HG03460 (cell line): ENCODE measurements around the gene SETBP1.

Experiments
- ATAC-seq: cut with Tn5 transposase; IDR thresholded peaks from one replicate; pipeline ENCODE4 v1.9.1; 2021; ENCODE audit not compliant: unreplicated experiment

Gene SETBP1

DNA sequence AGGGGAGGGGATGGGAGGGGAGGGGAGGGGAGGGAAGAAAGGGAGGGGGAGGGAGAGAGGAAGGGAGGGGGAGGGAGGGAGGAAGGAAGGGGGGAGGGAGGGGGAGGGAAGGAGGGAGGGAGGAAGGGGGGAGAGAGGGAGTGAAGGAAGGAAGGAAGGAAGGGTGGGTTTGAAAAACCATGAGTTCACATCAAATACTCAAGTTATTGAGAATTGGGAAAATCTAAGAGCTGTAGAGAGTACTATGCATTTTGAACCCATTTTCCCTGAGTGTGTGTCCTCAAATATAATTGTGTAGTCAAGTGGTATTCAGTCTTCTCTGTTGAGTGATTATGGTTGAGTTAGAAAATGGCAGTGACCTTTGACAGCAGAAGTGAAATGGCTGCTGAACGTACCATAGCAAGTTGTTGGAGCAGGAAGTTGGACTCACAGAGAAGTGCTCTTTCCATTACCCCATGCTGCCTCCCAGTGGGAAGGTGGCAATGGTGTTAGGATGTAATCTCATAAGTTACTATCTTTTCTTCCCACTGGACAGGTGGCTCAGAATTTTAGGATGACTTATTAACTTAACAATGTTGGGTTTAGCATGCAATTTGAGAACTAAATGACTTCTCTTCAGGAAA lies 214.6 kb downstream of the SETBP1 start:
- peak; percentile 71 for ATAC-seq

DNA sequence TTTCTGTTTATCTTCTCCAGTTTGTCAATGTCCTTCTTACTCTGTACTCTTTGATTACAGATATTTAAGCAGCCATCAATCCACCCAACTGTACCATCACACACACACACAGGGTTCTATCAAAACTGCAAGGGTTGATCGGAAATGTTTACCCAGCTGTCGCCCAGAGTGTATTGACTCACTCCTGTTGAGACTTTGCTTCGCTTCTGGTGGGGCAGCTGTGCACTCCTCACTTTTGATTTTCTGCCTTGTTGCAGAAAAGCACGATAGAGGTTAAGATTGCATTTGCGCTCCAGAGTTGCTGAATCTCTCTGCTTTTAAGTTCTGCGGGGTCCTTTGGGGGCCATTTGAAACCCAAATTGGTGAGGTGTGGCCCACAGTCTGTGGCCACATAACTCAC lies 216.2 kb downstream of the SETBP1 start:
- no peak for ATAC-seq

DNA sequence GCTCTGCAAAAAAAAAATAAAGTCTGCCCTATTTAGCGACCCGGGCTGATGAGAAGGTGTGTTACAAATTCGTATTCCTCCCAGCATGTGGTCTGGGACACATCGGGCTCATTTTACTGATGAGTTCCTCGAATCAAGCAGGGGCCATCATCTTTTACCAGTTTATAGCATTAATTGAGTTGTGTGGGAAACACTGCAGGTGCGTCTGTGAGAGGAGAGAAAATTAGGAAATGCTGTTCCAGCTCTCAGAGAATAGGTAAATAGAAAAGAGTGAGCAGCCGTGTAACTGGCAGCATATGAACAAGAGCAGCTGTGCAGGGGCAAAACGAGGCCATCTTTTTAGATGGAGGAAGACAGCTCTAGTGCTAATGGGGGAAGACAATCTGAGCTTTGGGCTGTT lies 216.7 kb downstream of the SETBP1 start:
- ATAC-seq: no peak

DNA sequence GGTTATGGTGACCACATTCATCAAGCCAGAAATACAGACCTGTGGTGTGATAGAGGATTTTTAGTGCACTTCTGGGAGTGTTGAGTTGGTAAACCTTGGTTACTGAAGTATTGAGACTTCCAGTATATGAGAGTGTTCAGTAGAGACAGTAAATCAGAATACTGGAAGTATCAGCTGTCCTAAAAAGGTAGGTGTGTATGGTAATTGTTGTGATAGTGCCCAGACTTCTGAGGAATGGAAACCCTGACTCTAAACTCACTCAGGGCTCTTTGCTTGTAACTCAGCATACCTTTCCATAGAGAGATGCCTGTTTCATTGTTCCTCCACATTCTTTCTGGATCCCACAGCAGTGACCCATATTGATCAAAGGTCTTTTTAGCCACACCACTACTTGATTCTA lies 217.1 kb downstream of the SETBP1 start:
- no peak for ATAC-seq

DNA sequence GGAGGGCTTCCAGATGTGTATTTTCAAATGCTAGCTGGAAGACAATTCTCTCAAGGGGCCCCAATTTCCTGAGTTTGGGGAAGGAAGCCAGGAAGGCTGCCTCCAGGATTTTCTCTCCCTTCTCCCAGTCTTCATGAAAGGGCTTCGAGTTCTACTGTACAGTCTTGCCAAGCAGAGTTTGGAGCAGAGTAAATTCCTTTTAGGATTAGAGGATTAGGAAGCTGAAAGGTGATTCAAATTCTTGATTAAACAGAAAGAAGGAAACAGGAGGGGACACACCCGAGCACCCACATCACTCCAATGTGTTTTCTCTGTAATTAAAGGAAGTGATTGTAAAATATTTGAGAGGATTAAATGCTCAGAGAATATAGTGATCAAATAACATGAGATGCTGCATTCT lies 217.8 kb downstream of the SETBP1 start:
- ATAC-seq: no peak

DNA sequence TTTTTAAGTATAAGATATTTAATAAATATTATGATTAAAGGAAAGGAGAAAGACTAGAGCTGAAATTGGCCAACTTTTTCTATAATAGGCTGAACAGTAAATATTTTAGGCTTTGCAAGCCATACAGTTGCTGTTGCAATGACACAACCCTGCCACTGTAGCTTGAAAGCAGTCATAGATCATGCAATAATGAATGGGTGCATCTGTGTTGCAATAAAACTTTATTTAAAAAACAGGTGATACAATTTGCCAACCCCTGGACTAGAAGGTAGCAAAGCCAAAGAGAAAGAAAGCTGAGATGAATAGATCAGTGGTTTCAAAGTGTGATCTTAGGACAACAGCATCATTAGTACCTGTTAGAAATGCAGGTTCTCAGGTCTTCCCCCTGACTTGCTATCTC lies 219.1 kb downstream of the SETBP1 start:
- no peak for ATAC-seq

DNA sequence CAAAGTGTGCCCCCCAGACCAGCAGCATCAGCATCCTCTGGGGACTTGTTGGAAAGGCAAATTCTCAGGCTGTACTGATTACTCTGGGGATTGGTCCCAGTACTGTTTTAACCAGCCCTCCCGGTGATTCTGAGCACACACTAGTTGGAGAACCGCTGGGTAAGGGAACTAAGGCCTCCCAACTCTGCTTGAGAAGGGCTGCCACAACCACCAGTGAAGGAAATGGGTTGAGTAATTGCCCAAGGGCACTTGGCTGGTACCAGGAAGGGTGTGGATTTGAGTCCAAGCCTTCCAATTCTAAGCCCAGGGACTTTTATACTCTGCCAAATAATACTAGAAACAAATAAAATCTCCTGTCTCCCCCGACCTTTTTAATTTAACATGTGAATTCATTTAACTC lies 219.9 kb downstream of the SETBP1 start:
- ATAC-seq: no peak

DNA sequence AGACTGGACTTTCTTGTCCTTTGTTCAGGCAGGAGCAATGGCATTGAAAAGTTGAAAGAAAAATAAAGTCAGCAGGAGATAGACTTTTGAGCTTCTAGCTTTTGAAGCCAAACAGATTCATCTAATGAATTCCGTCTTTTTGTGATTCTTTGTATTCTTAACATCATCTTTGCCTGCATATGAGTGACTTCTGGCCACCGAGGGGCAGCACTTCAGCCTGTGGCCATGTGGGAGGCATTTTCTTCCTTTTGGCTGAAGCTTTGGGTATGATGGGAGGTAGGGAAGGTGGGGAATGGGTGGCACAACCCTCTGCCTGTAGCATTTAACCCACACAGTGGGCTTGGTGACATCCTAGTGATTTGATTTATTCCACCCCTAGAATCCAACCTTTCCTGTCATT lies 220.6 kb downstream of the SETBP1 start:
- ATAC-seq: no peak

DNA sequence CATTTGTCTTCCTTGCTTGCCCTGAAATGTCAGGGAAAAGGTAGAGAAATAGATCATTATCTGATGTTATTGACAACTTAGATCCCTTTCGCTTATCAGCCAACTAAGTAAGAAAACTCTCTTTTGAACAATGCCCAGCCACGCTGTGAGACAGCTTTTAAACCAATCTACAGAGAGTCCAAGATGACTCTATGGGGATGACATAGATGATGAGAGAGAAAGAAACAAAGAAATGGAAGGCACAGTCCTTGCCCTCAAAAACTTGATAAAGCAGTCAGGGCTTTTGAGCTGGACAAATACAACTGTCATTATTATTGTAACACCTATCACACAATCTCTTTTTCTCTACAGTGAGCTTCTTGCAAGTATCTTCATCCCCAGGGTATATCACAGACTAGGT lies 222.6 kb downstream of the SETBP1 start:
- ATAC-seq: no peak

DNA sequence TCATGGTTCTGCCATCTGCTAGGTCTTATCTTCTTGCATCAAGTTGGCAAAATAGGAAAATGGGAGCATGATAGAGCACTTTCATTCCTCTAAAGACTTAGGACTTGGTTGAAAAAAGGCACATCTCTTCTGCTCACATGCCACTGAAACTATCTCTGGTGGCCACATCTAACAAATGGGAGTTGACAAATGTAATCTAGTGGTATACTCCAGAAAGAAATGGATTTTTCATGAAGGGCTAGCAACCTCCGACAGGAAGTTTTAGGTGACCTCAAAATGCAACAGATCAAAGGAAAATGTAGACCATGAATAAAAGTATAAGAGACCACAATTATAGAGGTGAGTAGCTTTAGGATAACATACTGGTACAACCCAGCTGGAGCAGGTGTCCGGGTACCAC lies 224.1 kb downstream of the SETBP1 start:
- no peak for ATAC-seq

DNA sequence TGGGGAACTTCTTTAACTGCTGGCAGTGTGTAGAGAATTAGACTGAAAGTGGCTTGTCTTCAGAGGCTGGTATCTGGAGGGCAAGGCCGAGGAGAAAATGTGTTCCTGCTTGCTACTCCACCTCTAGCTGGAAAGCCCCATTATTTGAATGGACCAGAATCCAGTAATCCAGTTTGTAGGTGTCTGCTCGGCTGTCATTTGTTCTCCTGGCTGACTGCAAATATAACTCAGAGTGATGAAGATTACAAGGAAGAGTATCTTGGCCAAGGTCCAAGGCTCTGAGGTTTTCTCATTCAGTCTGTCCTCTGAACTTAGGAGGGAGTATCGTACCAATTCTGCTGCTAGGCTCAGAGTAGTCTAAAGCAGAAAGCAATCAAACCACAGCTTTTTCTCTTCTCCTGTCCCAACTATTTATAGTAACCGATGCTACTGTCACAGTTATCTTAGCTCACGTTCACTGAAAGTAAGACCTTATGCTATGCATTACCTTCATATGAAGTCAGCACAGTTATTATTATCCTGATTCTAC lies 228.6 kb downstream of the SETBP1 start:
- peak; percentile 79 for ATAC-seq

DNA sequence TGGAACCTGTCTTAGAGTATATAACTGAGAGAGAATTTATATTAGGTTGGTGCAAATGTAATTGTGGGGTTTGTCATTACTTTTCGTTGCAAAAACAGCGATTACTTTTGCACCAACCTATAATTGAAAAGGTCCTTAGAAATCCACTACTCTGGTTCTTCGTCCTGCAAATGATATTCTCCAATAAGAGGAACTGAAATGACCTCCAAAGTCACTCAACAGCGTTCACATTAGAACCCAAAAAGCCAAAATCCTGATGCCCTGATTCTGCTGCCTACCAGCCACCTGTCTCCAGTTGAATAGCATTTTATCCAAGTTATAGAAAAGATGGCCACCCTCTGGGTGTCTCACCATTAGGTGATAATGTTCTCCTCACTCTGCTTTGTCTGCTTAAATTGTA lies 230.6 kb downstream of the SETBP1 start:
- no peak for ATAC-seq

DNA sequence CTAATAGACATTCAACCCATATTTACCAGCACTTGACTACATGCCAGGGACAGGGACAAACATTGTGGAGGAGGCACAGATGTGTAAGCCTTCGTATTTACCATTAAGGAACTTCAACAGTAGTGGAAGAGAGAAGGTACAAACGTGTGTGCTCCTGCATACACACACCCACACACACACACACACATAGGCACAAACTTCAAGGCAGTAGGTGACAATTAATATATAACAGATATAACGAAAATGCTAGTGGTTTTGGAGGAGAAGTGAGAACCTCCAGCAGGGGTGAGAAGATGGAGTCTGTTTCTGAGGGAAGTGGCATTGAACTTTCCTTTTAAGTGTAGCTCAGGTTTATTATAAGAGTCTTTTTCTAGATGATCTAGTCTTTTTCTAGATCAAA lies 231.1 kb downstream of the SETBP1 start:
- ATAC-seq: no peak

DNA sequence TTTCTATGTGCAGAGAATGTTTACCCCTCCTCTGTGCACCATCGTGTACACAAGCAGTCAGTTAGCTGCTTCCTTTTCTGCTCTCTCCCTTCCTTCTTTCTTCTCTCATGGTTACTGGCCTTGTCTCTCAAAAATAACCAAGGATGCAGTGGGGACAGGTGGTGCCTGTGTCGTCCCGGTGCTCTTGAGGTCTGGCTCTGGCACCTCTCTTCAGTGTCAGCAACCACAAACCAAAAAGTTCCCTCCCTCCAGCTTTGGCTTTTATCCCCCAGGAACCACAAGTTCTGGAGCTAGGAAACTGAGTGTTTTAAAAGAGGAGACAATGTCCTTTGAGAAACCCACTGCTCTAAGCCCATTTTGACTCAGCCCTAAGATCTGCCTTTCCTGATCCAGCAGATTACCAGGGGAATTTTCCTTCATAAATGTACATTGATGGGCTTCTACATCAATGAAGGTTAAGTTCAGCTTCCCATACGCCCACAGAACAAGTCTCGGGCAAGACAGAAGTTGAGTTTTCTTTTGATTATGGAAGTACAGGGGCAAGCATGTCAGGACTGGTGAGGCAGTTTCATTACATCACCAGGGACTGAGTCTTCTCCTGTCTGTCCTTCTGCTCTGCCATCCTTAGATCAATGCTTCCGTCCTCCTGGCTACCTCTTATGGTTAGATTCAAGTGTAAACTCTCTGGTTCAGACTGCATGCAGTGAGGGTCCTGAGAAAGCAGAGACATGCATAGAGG lies 232.2 kb downstream of the SETBP1 start:
- no peak for ATAC-seq

DNA sequence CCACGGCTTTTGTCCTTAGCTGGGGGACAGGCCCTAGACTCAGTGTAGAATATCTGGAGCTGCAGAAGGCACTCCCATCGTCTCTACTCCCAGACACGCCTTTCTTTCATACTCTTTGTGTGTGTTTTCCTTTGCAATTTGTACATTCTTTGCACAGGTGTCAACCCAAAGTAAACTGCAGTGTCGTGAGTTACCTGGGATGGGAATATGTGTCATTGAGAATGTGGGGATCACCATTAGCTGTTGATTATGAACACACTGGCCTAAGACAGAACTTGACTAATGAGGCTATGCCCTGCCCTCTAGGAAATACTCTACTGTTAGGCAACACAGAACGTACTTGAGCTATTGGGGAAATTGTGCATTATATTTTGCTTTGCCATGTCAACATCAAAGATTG lies 233.3 kb downstream of the SETBP1 start:
- no peak for ATAC-seq

DNA sequence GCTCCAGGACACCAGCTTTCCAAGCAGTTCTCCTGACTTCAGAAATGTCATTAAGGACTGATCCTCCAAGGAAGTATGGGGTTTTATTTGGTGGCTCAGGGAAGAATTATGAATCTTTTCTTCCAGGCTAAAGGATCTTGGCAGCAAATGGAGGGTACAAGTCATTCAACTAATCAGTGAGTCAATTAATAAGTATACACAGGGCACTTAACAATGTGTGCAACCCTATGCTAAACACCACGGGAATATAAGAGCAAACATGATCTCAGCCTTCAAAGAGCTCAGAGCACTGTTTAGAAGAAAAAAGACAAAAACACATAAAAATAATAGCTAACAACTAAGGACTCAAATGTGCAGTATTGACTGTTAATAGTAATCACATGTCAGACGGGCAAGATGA lies 234.5 kb downstream of the SETBP1 start:
- ATAC-seq: no peak

DNA sequence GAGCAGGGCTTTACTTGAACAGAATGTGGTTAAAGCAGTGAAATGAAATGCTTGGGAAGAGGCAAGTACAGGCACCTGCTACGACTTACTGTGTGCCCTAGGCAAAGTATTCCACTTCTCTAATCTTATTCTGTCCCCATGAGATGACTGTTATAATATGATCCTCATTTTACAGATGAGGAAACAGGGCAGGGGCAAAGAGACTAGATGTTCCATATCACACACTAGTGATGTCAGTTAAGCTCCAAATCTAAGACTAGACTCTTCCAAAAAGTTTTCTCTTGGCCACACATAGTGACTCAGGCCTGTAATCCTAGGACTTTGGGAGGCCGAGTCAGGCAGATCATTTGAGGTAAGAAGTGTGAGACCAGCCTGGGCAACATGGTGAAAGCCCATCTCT lies 235.0 kb downstream of the SETBP1 start:
- no peak for ATAC-seq

DNA sequence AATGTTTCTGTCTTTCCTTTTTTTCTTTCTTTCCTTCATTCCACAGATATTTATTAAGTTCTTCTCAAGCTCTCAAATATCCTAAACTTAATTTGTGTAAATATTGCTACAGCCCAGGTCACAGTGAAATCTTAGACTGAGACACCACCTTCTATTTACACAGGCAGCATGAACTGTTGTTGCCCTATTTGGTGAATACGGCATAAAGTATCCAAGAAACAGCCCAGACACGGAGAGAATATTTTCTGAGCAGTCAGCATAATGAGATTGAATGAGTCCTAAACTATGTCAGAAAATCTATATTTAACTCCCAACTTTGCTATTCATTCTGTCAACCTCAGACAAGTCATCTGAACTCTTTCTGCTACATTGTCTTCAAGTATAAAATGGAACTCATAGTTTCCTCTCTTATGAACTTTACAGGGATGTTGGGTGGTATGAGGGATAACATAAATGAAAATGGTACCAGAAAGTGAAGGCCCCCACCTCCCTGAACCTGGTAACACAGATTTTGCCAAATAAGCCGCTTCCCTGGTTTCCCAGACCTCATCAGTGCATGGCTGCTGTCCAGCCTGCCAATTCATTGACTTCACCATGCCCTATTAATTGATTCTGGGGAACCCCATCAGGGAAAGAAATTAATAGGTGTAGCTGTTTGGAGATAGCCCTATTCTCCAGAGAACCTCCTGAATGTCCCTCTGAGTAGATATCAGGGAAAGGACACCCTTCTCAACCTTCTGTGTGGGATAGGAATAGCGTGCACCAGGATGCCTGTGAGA lies 235.9 kb downstream of the SETBP1 start:
- ATAC-seq: no peak

DNA sequence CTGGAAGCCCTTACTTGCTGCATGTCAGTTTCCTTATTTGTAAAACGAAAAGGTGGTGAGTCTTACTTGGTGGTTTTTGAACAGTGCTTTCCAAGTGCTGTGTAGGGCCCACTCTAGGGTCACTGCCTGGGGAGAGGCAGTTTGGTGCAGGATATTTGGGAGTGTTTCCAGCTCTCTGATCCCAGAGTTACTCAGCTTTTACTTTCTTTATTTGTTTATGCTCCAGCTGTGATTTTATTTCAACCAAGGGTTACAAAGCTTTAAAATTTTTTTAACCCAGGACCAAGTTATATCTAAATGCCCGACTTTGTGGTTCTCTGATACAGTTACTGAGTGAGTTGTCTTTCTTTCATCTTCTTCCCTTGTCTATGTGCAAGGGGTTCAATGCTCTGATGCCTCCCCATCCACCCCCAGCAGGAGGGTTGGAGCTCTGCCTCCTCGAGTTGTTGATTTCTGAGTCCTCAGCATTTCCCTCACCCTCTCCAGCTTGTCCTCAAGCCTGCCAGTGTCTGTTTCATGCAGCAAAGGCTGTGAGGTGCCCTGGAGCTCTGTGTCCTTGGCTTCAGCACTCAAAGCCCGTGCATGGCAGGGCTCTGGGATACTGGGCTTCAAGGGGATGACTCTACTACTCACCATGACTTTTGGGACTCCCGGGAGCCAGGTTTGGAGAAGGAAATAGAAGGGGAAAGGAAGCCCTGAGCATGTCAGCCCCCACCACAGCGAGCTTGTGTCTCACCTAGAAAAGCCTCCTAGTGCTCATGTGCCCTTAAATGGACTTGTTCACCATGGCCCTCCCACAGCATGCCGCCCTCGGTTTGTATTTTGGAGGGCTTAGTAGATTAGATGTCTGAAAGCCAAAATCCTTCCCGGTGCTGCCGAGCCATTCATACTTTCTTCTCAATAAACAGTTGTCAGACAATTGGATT lies 236.8 kb downstream of the SETBP1 start:
- no peak for ATAC-seq

DNA sequence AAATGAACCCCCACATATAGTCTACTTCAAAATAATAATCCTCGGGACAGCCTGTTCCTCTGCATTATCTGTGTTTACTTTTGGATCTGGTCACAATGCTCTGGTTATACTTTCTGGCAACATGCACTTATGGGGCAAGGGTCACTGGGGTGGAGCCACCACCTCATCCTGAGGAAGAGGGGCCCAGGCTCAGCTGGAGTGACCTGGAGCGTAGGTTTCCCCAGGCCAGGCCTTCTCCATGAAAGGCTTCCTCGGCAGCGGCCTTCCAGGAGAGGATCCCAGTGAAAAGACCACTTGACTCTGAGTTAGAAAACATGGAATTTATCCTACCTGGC lies 237.4 kb downstream of the SETBP1 start:
- no peak for ATAC-seq

DNA sequence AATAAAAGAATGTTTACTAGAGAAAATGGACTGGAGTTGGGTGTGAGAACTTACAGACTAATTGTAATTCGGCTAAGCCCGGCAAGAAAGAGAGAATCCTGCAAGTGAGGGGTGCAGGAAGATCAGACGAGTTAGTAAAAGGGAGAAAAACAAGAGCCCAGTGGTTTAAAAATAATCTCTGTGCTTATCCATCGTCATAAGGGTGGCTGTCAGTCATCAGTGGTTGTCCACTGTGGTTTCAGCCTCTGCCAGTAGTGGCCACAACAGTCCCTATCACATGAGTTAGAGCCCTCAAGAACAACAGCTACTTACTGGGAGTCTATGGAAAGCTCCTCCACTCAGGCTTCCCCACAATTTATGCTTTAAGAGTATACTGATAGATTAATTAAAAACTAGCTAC lies 239.8 kb downstream of the SETBP1 start:
- ATAC-seq: no peak
